ENCODE data around the gene OR3A2.
"Not testable (repeated sequence)": the region's sequence is repeated elsewhere in the genome, so short reads cannot be mapped to it uniquely, and the experiment has no call there.

The OR3A2 gene

DNA sequence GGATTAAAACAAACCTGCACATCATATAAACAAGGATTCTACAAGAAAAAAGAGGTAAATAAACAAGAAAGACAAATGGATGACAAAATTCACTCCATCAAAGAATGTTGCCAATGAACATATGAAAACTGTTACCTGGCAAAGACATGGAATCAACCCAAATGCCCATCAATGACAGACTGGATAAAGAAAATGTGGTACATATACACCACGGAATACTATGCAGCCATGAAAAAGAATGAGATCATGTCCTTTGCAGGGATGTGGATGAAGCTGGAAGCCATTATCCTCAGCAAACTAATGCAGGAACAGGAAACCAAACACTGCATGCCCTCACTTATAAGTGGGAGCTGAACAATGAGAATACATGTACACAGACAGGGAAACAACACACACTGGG, 92.6 kb downstream of the OR3A2 start:
- not testable (repeated sequence) for DNase-seq (ENCODE audit: low spot score)

DNA sequence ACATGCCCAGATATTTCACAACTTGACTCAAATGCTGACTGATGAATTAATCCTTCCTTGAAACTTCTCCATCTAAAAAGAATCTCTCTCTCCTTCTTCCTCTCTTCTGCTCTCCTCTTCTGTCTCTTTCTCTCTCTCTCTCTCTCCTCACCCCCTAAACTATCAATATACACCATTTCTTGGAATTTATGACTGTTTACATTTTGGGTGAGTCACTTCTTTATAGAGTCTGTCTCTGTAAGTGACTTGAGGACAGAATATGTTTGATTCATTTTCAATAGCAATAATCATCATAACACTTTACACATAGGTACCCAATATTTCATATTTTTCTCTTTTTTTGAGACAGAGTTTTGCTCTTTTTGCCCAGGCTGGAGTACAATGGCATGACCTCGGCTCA, 103.2 kb downstream of the OR3A2 start:
- DNase-seq (ENCODE audit: low spot score): no peak

DNA sequence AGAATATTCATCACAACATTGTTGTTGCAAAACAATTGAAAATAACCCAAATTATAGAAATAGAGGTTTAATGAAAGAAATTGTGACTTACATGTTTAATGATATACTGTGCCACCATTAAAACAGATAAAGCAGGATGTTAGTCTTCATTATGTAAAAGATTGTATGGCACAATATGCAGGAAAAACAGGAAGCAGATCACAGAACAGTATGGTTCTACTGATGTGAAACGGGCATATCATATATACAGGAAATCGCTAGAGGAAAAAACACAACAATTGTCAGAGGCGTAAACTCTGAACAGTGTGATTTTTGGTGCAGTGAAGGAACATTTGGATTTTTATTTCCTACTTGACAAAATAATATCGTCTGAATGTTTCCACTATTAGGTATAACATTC, 110.0 kb downstream of the OR3A2 start:
- DNase-seq (ENCODE audit: low spot score): no peak

DNA sequence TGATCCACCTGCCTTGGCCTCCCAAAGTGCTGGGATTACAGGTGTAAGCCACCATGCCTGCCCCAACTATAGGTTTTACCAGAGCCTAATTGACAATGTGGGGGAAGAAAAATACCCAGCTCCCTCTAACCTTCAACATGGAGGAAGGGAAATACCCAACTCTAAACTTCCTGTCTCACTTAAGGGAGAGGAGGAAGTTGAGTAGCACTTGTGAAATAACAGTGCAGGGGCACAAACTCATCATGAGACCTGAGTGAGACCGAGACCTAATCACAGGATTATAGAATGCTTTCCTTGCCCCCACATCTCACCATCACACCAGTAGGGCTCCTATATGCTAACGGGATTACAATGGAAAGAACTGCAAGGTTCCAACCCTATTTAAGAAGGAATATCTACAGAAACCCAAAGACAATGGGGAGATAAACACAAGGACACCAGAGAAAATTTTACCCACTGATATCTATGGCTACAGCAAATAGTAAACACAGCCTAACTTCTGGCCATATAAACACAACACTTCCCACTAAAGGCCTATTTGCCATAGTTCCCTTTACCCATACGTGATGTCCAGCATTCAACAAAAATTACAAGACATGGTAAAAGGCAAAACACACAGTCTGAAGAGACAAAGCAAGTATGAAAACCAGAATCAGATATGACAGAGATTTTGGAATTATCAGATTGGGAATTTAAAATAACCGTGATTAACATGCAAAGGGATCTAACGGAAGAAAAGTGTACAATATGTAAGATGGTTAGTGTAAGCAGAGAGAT, 114.8 kb downstream of the OR3A2 start:
- DNase-seq (ENCODE audit: low spot score): no peak

DNA sequence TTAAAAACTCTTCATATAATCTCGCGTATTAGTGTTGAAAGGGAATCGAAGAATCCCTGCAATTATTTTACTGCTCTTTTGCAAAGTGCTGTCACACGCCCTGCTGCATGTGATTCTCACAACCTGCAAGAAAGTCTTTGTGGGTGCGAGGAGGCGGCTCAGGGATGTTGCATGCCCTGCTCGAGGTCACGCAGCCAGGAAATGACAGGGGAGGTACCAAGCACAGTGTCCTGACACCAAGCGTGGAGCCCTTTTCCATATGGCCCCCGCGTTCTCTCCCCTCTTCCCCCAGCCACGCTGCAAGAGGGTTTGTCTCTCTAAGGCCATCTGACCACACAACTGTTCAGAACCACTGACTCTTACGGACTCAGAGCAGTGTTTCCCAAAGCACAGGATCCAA, 125.5 kb downstream of the OR3A2 start:
- DNase-seq (ENCODE audit: low spot score): no peak

DNA sequence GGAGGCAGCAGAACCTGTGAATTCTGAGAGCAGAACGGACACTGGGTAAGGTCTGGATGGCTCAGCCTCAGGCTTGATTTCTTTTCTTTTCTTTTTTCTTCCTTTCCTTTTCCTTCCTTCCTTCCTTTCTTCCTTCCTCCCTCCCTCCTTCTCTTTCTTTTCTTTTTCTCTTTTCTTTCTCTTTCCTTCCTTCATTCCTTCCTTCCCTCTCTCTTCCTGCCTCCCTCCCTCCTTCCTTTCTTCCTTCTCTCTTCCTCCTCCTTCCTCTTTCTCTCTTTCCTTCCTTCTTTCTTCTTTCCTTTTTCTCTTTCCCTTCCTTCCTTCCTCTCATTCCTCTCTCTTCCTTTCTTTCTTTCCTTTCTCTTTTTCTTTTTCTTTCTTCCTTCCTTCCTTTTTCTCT, 125.9 kb downstream of the OR3A2 start:
- DNase-seq (ENCODE audit: low spot score): no peak

DNA sequence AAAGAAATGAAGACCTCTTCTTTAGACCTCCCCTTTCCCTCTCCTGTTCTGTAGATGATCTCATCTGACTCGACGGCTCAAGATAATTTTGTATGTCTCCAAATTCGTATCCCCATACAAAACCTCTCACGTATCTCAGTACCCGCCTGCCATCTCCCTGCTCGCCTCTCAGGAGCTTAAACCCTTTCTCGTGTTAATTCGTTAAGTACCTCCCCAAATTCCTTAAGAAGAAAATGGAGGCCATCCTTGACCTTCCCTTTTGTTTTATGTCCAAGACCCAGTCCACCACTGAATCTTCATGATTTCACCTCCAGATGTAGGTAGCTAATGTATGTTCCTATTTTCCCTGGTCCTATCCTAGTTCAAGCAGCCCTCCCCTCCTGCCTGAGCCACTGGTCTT, 129.5 kb downstream of the OR3A2 start:
- DNase-seq (ENCODE audit: low spot score): no peak

DNA sequence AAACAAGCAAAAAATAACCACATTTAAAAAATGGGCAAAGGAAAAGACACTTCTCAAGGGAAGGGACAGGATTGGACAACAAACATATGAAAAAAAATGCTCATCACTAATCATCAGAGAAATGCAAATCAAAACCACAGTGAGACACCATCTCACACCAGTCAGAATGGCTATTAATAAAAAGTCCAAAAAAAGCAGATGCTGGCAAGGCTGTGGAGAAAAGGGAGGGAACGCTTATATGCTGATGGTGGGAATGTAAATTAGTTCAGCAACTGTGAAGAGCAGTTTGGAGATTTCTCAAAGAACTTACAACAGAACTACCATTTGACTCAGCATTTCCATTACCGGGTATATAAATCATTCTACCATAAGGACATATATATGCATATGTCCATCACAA, 137.1 kb downstream of the OR3A2 start:
- not testable (repeated sequence) for DNase-seq (ENCODE audit: low spot score)

DNA sequence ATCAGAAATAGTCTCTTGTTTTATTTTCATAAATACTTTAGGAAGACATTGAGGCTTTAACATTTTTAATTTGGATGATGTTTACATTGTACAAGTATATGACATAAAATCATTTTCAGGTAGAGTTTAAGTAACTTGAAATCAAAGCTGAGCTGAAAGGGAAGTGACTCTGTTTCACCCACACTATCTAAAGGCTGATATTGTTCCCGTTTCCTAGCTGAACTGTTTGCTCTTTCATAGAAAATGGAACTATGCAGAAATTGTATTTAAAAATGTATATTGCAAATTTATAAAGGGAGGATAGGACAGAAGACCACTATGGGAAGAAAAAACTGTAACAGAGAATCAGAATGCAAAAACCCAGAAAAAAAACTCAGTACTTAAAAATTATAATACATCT, 141.3 kb downstream of the OR3A2 start:
- DNase-seq (ENCODE audit: low spot score): not testable (repeated sequence)

DNA sequence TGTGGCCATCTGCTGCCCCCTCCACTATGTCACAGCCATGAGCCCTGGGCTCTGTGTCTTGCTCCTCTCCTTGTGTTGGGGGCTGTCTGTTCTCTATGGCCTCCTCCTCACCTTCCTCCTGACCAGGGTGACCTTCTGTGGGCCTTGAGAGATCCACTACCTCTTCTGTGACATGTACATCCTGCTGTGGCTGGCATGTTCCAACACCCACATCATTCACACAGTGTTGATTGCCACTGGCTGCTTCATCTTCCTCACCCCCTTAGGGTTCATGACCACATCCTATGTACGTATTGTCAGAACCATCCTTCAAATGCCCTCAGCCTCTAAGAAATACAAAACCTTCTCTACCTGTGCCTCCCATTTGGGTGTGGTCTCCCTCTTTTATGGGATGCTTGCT, 145.1 kb downstream of the OR3A2 start:
- not testable (repeated sequence) for DNase-seq (ENCODE audit: low spot score)

DNA sequence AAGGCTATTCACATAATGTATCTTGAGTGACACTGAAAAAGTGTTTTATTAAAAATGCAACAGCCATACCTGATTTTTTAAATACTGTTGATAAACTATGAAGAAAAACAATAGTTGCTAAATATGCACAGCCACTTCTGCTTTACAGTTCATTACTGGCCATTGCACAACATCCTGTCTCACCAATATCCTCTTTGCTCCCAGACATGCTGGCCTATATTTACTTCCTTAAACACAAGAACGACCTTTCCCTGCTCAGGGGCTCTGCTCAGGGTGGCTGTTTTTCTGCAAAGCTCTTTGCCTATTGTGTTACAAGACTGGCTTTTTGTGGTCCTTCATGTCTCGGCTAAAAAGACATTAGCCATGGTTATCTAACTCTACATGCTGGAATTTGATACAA, 147.4 kb downstream of the OR3A2 start:
- DNase-seq (ENCODE audit: low spot score): not testable (repeated sequence)

DNA sequence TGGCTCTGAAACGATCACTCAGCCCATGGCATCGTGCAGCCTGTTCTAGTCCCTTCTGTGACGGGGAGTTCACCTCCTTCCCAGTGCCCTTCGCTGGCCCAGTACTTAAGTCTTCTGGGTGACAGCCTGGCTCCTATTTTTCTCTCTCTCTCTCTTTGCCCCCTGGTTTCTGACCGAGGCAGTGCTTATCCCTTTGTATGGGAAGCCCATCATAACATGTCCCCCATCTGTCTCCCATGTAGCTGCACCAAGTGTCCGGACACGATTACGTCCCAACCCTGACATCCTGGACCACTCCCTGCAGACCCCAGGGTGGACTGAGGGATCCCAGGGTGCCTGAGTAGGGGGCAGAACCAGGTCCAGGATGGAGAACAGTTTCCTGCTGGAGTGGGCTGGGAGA, 153.8 kb downstream of the OR3A2 start:
- not testable (repeated sequence) for DNase-seq (ENCODE audit: low spot score)
